ENCODE results near the gene FGF11. TPM values are rescaled to one million over a fixed set of nuclear protein-coding genes. Genes with fewer than 3 reads are reported as not detected.
A peak's percentile ranks its signal among the peaks of the same experiment; 100 is the strongest.

Gene FGF11
- total RNA-seq, 6 donors from 2014 or later: 0.15 to 2.0 (median 0.57) TPM; not detected in 1

- no peak for DNase-seq
- Histone ChIP-seq H3K4me1 (peaks cover 50 to 60% (median 57%) of the 10 kb centered on the region in 4 donors), H3K27me3 (peaks cover 0 to 25% (median 19%) of the 10 kb centered on the region in 4 donors), H3K9me3 (no peaks in the 10 kb centered on the region), H3K36me3 (no peaks in the 10 kb centered on the region), H3K27ac (no peak overlapping the region), H3K4me3 (peak overlapping the region in 2 of 4 donors; percentile 35 to 61)
- ATAC-seq (ENCODE audit: low FRiP score in 2 of 2): no peak
- TF ChIP-seq CTCF (IDR thresholded peaks at IDR 0.05): no peak
- TF ChIP-seq POLR2A (IDR thresholded peaks at IDR 0.05): no peak
- TF ChIP-seq EP300 (IDR thresholded peaks at IDR 0.05): no peak
- TF ChIP-seq POLR2AphosphoS5 (IDR thresholded peaks at IDR 0.05): no peak
- 50 to 51% methylated on average over 11 of the region's 11 CpGs for WGBS, 2 donors
Observed at GRCh38 chr17:7438656-7439460, 454 bp upstream of the FGF11 start.

- H3K4me3 ChIP-seq: peak overlapping the region in 3 of 4 donors; percentile 16 to 44 (median 39)
- peak; percentile 63 to 80 for DNase-seq
- no peak overlapping the region for H3K27ac ChIP-seq
- no peak for ATAC-seq (ENCODE audit: low FRiP score in 2 of 2)
- peaks cover 53 to 65% (median 61%) of the 10 kb centered on the region in 4 donors for H3K4me1 ChIP-seq
- no peaks in the 10 kb centered on the region for H3K36me3 ChIP-seq
- no peaks in the 10 kb centered on the region for H3K9me3 ChIP-seq
- TF ChIP-seq POLR2AphosphoS5 (IDR thresholded peaks at IDR 0.05): no peak
- no peak for TF ChIP-seq EP300 (IDR thresholded peaks at IDR 0.05)
- TF ChIP-seq POLR2A (IDR thresholded peaks at IDR 0.05): no peak
- WGBS, 2 donors: 4 to 6% methylated on average over 15 to 46 of the region's 46 CpGs
- peaks cover 0 to 25% (median 19%) of the 10 kb centered on the region in 4 donors for H3K27me3 ChIP-seq
Observed at GRCh38 chr17:7440113-7440833, 961 bp downstream of the FGF11 start.

DNA sequence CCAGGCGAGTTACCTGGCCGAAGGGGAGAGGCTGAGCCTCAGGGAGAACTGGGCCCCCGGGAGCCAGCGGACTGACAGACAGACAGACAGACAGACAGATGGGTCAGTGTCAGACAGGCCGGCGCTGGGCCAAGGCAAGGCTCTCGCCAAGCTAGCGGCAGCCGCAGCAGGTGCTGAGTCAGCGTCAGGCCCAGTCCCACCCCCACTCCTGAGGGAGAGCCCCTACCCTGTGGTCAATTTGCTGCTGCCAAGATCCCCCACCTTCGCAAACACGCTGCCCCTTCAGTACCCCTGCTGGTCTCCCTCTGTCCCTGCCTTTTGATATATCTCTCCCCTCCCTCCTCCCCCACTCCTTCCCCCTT, 1.5 kb downstream of the FGF11 start:
- Histone ChIP-seq H3K27ac (no peak overlapping the region), H3K9me3 (no peaks in the 10 kb centered on the region), H3K4me3 (no peak overlapping the region), H3K27me3 (peaks cover 0 to 27% (median 19%) of the 10 kb centered on the region in 4 donors), H3K4me1 (peaks cover 54 to 65% (median 62%) of the 10 kb centered on the region in 4 donors), H3K36me3 (no peaks in the 10 kb centered on the region)
- 8 to 16% methylated on average over 5 to 8 of the region's 12 CpGs for WGBS, 2 donors
- no peak for TF ChIP-seq POLR2A (IDR thresholded peaks at IDR 0.05)
- no peak for TF ChIP-seq POLR2AphosphoS5 (IDR thresholded peaks at IDR 0.05)
- no peak for TF ChIP-seq EP300 (IDR thresholded peaks at IDR 0.05)
- TF ChIP-seq CTCF (IDR thresholded peaks at IDR 0.05): no peak
- DNase-seq (peak in 1 of 2 donors; percentile 80), ATAC-seq (ENCODE audit: low FRiP score in 2 of 2) (no peak)

DNA sequence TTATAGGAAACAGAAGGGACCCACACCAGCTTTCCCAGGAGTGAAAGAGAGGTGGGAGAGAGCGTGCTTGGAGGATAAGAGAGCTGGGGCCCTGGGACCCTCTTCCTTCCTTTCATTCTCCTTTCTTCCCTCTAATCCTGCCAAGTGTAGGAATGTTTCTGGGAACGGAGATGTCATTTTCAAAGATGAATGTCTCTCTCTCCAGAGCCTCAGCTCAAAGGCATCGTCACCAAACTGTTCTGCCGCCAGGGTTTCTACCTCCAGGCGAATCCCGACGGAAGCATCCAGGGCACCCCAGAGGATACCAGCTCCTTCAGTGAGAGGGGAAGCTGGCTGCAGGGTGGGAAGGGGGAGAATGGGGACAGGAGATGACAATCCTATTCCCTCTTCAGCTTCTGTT, 2.0 kb downstream of the FGF11 start:
- TF ChIP-seq POLR2AphosphoS5 (IDR thresholded peaks at IDR 0.05) (no peak), POLR2A (IDR thresholded peaks at IDR 0.05) (no peak)
- peaks cover 0 to 28% (median 19%) of the 10 kb centered on the region in 4 donors for H3K27me3 ChIP-seq
- no peak for ATAC-seq (ENCODE audit: low FRiP score in 2 of 2)
- WGBS, 2 donors: 56 to 77% methylated on average over 7 of the region's 7 CpGs
- no peak overlapping the region for H3K4me3 ChIP-seq
- peaks cover 50 to 63% (median 59%) of the 10 kb centered on the region in 4 donors for H3K4me1 ChIP-seq
- H3K27ac ChIP-seq: no peak overlapping the region
- H3K9me3 ChIP-seq: no peaks in the 10 kb centered on the region
- no peaks in the 10 kb centered on the region for H3K36me3 ChIP-seq
- no peak for DNase-seq

- Histone ChIP-seq H3K4me1 (peaks cover 49 to 61% (median 55%) of the 10 kb centered on the region in 4 donors), H3K27ac (no peak overlapping the region), H3K4me3 (no peak overlapping the region), H3K27me3 (peaks cover 0 to 37% (median 24%) of the 10 kb centered on the region in 4 donors), H3K9me3 (no peaks in the 10 kb centered on the region), H3K36me3 (no peaks in the 10 kb centered on the region)
- WGBS, 2 donors: 90 to 94% methylated on average over 2 of the region's 2 CpGs
- TF ChIP-seq POLR2AphosphoS5 (IDR thresholded peaks at IDR 0.05) (no peak), POLR2A (IDR thresholded peaks at IDR 0.05) (no peak), CTCF (IDR thresholded peaks at IDR 0.05) (no peak), EP300 (IDR thresholded peaks at IDR 0.05) (no peak)
- ATAC-seq (ENCODE audit: low FRiP score in 2 of 2) (no peak), DNase-seq (no peak)
Observed at GRCh38 chr17:7442142-7442541, 2.8 kb downstream of the FGF11 start.

Data from upper lobe of left lung (tissue), 6 donors.